UCSD-AML1 (cell line): ENCODE measurements around the gene DNAJB11.
"Not testable (repeated sequence)": the region's sequence is repeated elsewhere in the genome, so short reads cannot be mapped to it uniquely, and the experiment has no call there.

ENCODE experiments used
- DNase-seq: peaks from one replicate; lab custom pipeline; 2025; ENCODE audit not compliant: unreplicated experiment; lab: John Stamatoyannopoulos, UW

The DNAJB11 gene

GRCh38 chr3:186570096-186570940 lies at the start of gene DNAJB11:
TSS of gene DNAJB11 (plus strand) at chr3:186570720. CDS start at chr3:186570898, 178 bp downstream.
- DNase-seq = peak; percentile 97

GRCh38 chr3:186520957-186521842 lies 49.3 kb upstream of the DNAJB11 start:
- DNase-seq = no peak

- no peak for DNase-seq
Observed at GRCh38 chr3:186523022-186523421, 47.5 kb upstream of the DNAJB11 start.

- DNase-seq = no peak
Observed at GRCh38 chr3:186523434-186523833, 47.1 kb upstream of the DNAJB11 start.

- DNase-seq = no peak
Observed at GRCh38 chr3:186524616-186525015, 45.9 kb upstream of the DNAJB11 start.

- DNase-seq = no peak
Observed at GRCh38 chr3:186525369-186526255, 44.9 kb upstream of the DNAJB11 start.

- no peak for DNase-seq
Observed at GRCh38 chr3:186526256-186526606, 44.3 kb upstream of the DNAJB11 start.

GRCh38 chr3:186529201-186529999 lies 41.1 kb upstream of the DNAJB11 start:
- peak; percentile 43 for DNase-seq

- no peak for DNase-seq
Observed at GRCh38 chr3:186530415-186530814, 40.1 kb upstream of the DNAJB11 start.

GRCh38 chr3:186531694-186532093 lies 38.8 kb upstream of the DNAJB11 start:
- not testable (repeated sequence) for DNase-seq

GRCh38 chr3:186532598-186533072 lies 37.9 kb upstream of the DNAJB11 start:
- peak; percentile 34 for DNase-seq

- DNase-seq = no peak
Observed at GRCh38 chr3:186534113-186534669, 36.3 kb upstream of the DNAJB11 start.

- no peak for DNase-seq
Observed at GRCh38 chr3:186536883-186537844, 33.4 kb upstream of the DNAJB11 start.

- no peak for DNase-seq
Observed at GRCh38 chr3:186538779-186539178, 31.7 kb upstream of the DNAJB11 start.

- DNase-seq = peak; percentile 51
Observed at GRCh38 chr3:186540221-186540834, 30.2 kb upstream of the DNAJB11 start.

GRCh38 chr3:186540835-186541226 lies 29.7 kb upstream of the DNAJB11 start:
- no peak for DNase-seq

- DNase-seq = no peak
Observed at GRCh38 chr3:186544281-186544680, 26.2 kb upstream of the DNAJB11 start, which contains the start of gene CRYGS. TSS of gene CRYGS (minus strand) at chr3:186544380. CDS start at chr3:186544326, 54 bp downstream.

- DNase-seq = no peak
Observed at GRCh38 chr3:186549497-186549896, 21.0 kb upstream of the DNAJB11 start.
